Measurements from ENCODE around the gene MFAP2. TPM values are rescaled to one million over a fixed set of nuclear protein-coding genes. Genes with fewer than 3 reads are reported as not detected.

MFAP2 gene
- total and polyA plus RNA-seq, 2 of the 8 experiments (the other 6 are each of a cell fraction or from before 2014, with no cell fraction given): 172 to 326 TPM

DNA sequence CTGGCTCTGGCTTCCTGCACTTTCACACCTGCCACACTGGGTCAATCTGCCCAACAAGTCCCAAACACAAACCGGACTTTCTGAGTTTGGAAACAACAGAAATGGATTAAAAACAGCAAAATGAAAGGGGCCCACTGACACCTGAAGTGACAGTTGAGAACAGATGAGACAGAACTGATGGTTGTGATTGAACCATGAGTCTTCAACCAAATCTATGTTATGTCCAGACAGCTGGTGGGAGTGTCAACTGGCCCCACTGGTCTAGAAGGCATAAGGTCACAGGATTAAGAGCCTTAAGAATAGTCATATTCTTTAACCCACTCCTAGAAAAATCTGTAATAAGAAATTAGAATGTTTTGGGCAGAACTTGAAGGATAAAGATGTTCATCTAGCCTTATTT, 44.3 kb upstream of the MFAP2 start:
- FAIRE-seq (no peak), DNase-seq (ENCODE audit: low read depth in 1 of 2, low spot score in 2 of 2) (no peak)
- no peak overlapping the region for H2BK120ac ChIP-seq (replicated peaks; ENCODE audit: low read depth, low read length)
- peaks cover 28 to 89% (median 59%) of the 10 kb centered on the region in 4 experiments for H3K36me3 ChIP-seq (ENCODE audit: control insufficient read depth in 2 of 4, insufficient read depth in 4 of 4, low read length in 3 of 4)
- ChIA-PET POLR2A (ENCODE audit: partially characterized antibody) (no interaction called here), CTCF (ENCODE audit: partially characterized antibody) (interaction anchor here (2.9 kb wide), 1 partner anchor 20 kb away, joined by 16 read pairs; no protein-coding TSS in a partner anchor)
- no peak overlapping the region for H3K9ac ChIP-seq (replicated peaks in 1 of 4; ENCODE audit: extremely low read depth in 1 of 4, low read depth in 3 of 4, low read length in 3 of 4)
- H2BK15ac ChIP-seq (ENCODE audit: low read length): no peak overlapping the region
- no peak overlapping the region for H2AFZ ChIP-seq (ENCODE audit: low read length)
- no peak overlapping the region for H3K14ac ChIP-seq (ENCODE audit: insufficient read length)
- H4K8ac ChIP-seq (ENCODE audit: extremely low read depth, insufficient read depth, low read length): no peak overlapping the region
- no peak overlapping the region for H3K56ac ChIP-seq (replicated peaks; ENCODE audit: insufficient read length, low read depth, low read length)
- H2AK5ac ChIP-seq (ENCODE audit: low read depth, low read length): no peak overlapping the region
- H4K5ac ChIP-seq (ENCODE audit: insufficient read length, low read depth, low read length): no peak overlapping the region
- no peak for TF ChIP-seq BCL11A (IDR thresholded peaks at IDR 0.05; ENCODE audit: low read depth in 2 of 2, low read length in 2 of 2)
- no peak for TF ChIP-seq RXRA (IDR thresholded peaks at IDR 0.05; ENCODE audit: insufficient read depth, low read depth, low read length)
- TF ChIP-seq CTBP2 (IDR thresholded peaks at IDR 0.05; ENCODE audit: borderline replicate concordance, insufficient read depth, insufficient read length, low read length): no peak
- TF ChIP-seq TEAD4 (IDR thresholded peaks at IDR 0.05; ENCODE audit: low read depth, low read length): no peak
- no peak for TF ChIP-seq CBX8 (IDR thresholded peaks at IDR 0.05; ENCODE audit: borderline replicate concordance, low read depth, low read length)
- no peak for TF ChIP-seq SRF (IDR thresholded peaks at IDR 0.05; ENCODE audit: low read depth, low read length)
- no peak for TF ChIP-seq JUND (IDR thresholded peaks at IDR 0.05; ENCODE audit: low read length)
- no peak for TF ChIP-seq EZH2 (IDR thresholded peaks at IDR 0.05; ENCODE audit: low read depth, low read length, severe bottlenecking)
- TF ChIP-seq, protein P1, sequence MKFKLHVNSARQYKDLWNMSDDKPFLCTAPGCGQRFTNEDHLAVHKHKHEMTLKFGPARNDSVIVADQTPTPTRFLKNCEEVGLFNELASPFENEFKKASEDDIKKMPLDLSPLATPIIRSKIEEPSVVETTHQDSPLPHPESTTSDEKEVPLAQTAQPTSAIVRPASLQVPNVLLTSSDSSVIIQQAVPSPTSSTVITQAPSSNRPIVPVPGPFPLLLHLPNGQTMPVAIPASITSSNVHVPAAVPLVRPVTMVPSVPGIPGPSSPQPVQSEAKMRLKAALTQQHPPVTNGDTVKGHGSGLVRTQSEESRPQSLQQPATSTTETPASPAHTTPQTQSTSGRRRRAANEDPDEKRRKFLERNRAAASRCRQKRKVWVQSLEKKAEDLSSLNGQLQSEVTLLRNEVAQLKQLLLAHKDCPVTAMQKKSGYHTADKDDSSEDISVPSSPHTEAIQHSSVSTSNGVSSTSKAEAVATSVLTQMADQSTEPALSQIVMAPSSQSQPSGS (IDR thresholded peaks at IDR 0.05; ENCODE audit: low read length): no peak
- no peaks in the 10 kb centered on the region for H3K23me2 ChIP-seq (ENCODE audit: low read depth, low read length)
- 88% methylated on average over 1 of the region's 1 CpG; no CpG with 5 or more reads in 1 of the 2 experiments for WGBS, 2 experiments (ENCODE audit: extremely low coverage in 1 of 2, insufficient coverage in 1 of 2, insufficient read length in 1 of 2, insufficient replicate concordance in 2 of 2, low coverage in 1 of 2, low lambda C conversion rate in 2 of 2, missing lambda C conversion rate in 1 of 2)
- no peak overlapping the region for H3K4me2 ChIP-seq (ENCODE audit: insufficient read depth in 1 of 2, low read depth in 2 of 2, low read length in 2 of 2)
- no peak overlapping the region for H3K4ac ChIP-seq (replicated peaks; ENCODE audit: insufficient read length, low read depth, low read length)
- no peak overlapping the region for H2BK12ac ChIP-seq (ENCODE audit: low read depth, low read length)
- H3K79me2 ChIP-seq (ENCODE audit: control insufficient read depth in 1 of 2, insufficient read depth in 2 of 2, low read length in 2 of 2): no peaks in the 10 kb centered on the region
- H3K9me3 ChIP-seq (ENCODE audit: insufficient read depth in 2 of 2, low read depth in 1 of 2, low read length in 1 of 2): no peaks in the 10 kb centered on the region
- H3K4me1 ChIP-seq (replicated peaks in 1 of 4; ENCODE audit: control insufficient read depth in 3 of 4, insufficient read depth in 4 of 4, low read length in 3 of 4): no peaks in the 10 kb centered on the region
- H3K23ac ChIP-seq (ENCODE audit: insufficient read length): no peak overlapping the region
- H2BK5ac ChIP-seq (ENCODE audit: low read depth, low read length): no peak overlapping the region
- H3K18ac ChIP-seq (ENCODE audit: extremely low read depth, low read length): no peak overlapping the region
- H4K91ac ChIP-seq (replicated peaks; ENCODE audit: insufficient read length, low read length): no peak overlapping the region
- H4K20me1 ChIP-seq (replicated peaks in 1 of 2; ENCODE audit: control insufficient read depth in 1 of 2, insufficient read depth in 2 of 2, low read length in 2 of 2): peaks cover 0 to 2% of the 10 kb centered on the region in 2 experiments
- H3K27ac ChIP-seq (ENCODE audit: low read depth, low read length): no peak overlapping the region
- no peak overlapping the region for H2BK20ac ChIP-seq (ENCODE audit: low read length)
- H3K4me3 ChIP-seq (ENCODE audit: extremely low read depth in 1 of 4, insufficient read depth in 2 of 4, low read depth in 3 of 4, low read length in 4 of 4): no peak overlapping the region
- no peaks in the 10 kb centered on the region for H3K79me1 ChIP-seq (ENCODE audit: low read depth, low read length)
- H3K27me3 ChIP-seq (replicated peaks in 1 of 4; ENCODE audit: control insufficient read depth in 3 of 4, extremely low read depth in 1 of 4, insufficient read depth in 3 of 4, low read length in 3 of 4): no peaks in the 10 kb centered on the region
